Measurements from ENCODE around the gene AMH. TPM values are rescaled to one million over a fixed set of nuclear protein-coding genes. Genes with fewer than 3 reads are reported as not detected.

AMH gene
- total and polyA plus RNA-seq, 12 donors, result 0.15 to 1.0 (median 0.41) TPM

DNA sequence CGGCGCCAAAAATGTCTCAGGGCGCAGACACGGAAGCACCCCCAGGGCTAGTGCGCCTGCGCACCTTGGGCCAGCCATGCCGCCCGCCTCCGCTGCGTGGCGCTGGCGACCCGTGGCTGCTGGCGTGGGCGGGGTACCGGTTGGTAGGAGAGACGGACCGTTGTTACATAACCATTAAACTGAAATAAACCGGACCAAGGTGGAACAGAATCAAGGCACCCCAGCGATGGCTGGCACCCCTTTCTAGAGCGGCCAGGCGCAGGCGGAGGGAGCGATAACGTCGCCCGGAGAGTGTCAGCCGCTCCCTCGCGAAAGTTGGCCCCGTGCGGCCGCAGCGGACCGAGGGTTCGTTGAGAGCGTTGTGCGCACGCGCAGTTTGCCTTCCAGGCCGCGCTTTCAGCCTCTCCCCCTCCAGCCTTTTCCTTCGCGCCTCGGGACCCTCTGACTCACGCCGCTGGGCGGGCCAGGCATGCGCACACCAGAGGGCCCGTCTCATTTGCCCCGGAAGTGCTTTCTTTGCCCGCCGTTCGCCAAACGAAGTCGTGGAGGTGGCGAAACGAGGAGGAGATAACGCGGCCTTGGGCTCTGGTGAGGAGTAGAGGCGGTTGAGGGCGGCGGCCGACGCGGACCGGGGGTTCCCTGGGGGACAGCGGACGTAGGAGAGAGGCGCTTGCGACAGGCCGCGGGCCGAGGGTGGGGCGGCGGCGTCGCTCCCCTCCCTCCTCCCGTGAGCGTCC lies 12.6 kb upstream of the AMH start, which contains the start of the genes PLEKHJ1 and SF3A2:
Gene PLEKHJ1 (minus strand): TSS at position 16 of the 737 bp plus-strand sequence. CDS start 81 bp downstream, outside the sequence.
Gene SF3A2 (plus strand): TSS at position 511 of the 737 bp plus-strand sequence. CDS start 6,595 bp downstream, outside the sequence.
- Histone ChIP-seq H3K4me1 (peaks cover 29 to 82% (median 56%) of the 10 kb centered on the region in 9 donors), H3K27me3 (no peaks in the 10 kb centered on the region), H3K27ac (peak within 1 kb of the TSS; percentile 92 to 100 (median 99)), H3K36me3 (peaks cover 0 to 32% (median 4%) of the 10 kb centered on the region in 9 donors), H3K9me3 (no peaks in the 10 kb centered on the region), H3K4me3 (peak within 1 kb of the TSS; percentile 71 to 95 (median 89))
- 0% methylated on average over 77 to 80 of the region's 80 CpGs for WGBS, 2 donors
- ATAC-seq (peak; percentile 89 to 97 (median 95)), DNase-seq (peak; percentile 97)
- TF ChIP-seq, protein P1, sequence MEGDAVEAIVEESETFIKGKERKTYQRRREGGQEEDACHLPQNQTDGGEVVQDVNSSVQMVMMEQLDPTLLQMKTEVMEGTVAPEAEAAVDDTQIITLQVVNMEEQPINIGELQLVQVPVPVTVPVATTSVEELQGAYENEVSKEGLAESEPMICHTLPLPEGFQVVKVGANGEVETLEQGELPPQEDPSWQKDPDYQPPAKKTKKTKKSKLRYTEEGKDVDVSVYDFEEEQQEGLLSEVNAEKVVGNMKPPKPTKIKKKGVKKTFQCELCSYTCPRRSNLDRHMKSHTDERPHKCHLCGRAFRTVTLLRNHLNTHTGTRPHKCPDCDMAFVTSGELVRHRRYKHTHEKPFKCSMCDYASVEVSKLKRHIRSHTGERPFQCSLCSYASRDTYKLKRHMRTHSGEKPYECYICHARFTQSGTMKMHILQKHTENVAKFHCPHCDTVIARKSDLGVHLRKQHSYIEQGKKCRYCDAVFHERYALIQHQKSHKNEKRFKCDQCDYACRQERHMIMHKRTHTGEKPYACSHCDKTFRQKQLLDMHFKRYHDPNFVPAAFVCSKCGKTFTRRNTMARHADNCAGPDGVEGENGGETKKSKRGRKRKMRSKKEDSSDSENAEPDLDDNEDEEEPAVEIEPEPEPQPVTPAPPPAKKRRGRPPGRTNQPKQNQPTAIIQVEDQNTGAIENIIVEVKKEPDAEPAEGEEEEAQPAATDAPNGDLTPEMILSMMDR (IDR thresholded peaks at IDR 0.05), result peak; percentile 97 to 100 (median 99)
- intact Hi-C loops (cut with DNase I), result loop anchor here in 9 of 10 donors (1.0 to 10.0 kb wide), 15 partner anchors 32 to 158 kb away; partner anchors contain the start of genes AP3D1 (in 3 of the 9) and DOT1L (in 2 of the 9)

DNA sequence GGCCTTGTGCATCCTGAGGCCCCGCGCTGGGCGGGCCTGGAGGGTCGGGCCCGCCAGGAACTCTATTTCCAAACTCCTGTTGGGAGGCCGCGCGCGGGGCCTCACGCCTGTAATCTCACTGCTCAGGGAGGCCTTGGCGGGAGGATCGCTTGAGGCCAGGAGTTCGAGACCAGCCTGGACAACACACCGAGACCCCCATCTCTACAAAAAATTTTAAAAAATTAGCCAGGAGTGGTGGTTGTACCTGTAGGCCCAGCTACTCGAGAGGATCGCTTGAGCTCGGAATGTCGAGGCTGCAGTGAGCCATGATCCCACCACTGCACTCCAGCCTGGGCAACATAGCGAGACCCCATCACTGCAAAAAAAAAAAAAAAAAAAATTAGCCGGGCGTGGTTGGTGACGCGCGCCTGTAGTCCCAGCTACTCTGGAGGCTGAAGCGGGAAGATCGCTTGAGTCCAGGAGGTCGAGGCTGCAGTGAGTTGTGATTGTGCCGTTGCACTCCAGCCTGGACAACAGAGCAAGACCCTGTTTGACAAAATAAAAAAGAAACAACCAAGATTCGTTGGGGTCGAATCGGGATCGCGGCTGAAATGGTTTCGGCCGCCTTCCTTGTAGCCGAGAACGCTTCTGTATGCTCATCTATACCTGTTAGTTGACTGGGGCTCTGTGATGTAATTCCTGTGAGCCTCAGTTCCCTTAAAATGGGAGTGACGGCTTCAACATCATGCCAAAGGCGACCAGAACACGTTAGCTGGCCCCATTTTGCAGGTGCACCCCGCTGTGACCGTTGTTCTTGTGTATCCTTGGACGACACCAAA lies 11.9 kb upstream of the AMH start:
- ATAC-seq (peak in 2 of 8 donors; percentile 14 to 26), DNase-seq (no peak)
- Histone ChIP-seq H3K9me3 (no peaks in the 10 kb centered on the region), H3K4me3 (peak overlapping the region; percentile 71 to 95 (median 89)), H3K36me3 (peaks cover 0 to 31% (median 4%) of the 10 kb centered on the region in 9 donors), H3K27me3 (no peaks in the 10 kb centered on the region), H3K4me1 (peaks cover 27 to 82% (median 59%) of the 10 kb centered on the region in 9 donors), H3K27ac (peak overlapping the region; percentile 92 to 100 (median 99))
- intact Hi-C loops (cut with DNase I), result loop anchor here in 9 of 10 donors (2.0 to 10.0 kb wide), 12 partner anchors 32 to 158 kb away; partner anchors contain the start of genes AP3D1 (in 2 of the 9) and DOT1L (in 2 of the 9)
- TF ChIP-seq, protein P1 (IDR thresholded peaks at IDR 0.05), result no peak
- 42 to 45% methylated on average over 43 of the region's 43 CpGs for WGBS, 2 donors

DNA sequence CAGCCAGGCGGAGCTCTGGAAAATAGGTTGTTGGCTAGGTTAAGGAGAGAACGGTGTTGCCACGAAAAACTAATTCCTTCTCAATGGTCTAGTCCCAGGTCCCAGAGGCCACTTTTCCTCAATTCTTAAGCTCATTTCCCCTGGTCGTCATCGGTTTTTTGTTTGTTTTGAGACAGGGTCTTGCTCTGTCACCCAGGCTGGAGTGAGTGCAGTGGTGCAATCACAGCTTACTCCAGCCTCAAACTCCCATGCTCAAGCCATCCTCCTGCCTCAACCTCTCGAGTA lies 11.3 kb upstream of the AMH start:
- intact Hi-C loops (cut with DNase I), result loop anchor here in 9 of 10 donors (2.0 to 10.0 kb wide), 13 partner anchors 27 to 157 kb away; partner anchors contain the start of genes AP3D1 (in 2 of the 9) and DOT1L (in 2 of the 9)
- H3K4me1 ChIP-seq, result peaks cover 27 to 84% (median 64%) of the 10 kb centered on the region in 9 donors
- ATAC-seq (no peak), DNase-seq (no peak)
- H3K4me3 ChIP-seq, result peak overlapping the region in 9 of 10 donors; percentile 71 to 95 (median 85)
- H3K27me3 ChIP-seq, result no peaks in the 10 kb centered on the region
- peaks cover 0 to 29% (median 3%) of the 10 kb centered on the region in 9 donors for H3K36me3 ChIP-seq
- TF ChIP-seq, protein P1 (IDR thresholded peaks at IDR 0.05), result no peak
- 78 to 81% methylated on average over 6 of the region's 6 CpGs for WGBS, 2 donors
- peak overlapping the region in 3 of 10 donors; percentile 92 to 99 (median 94) for H3K27ac ChIP-seq
- no peaks in the 10 kb centered on the region for H3K9me3 ChIP-seq
